Measurements from ENCODE around the gene PRRT1. TPM values are rescaled to one million over a fixed set of nuclear protein-coding genes. Genes with fewer than 3 reads are reported as not detected.
A peak's percentile ranks its signal among the peaks of the same experiment; 100 is the strongest.
"Not testable (repeated sequence)": the region's sequence is repeated elsewhere in the genome, so short reads cannot be mapped to it uniquely, and the experiment has no call there.

PRRT1 gene
- not detected in 2 replicates for total RNA-seq

- no peak for DNase-seq (ENCODE audit: low read depth)
Observed at GRCh38 chr6:32151863-32152768, at the start of gene PRRT1. Gene PRRT1, minus strand, starts transcription at chr6:32151939. Its CDS starts 112 bp downstream, at chr6:32151827.

DNA sequence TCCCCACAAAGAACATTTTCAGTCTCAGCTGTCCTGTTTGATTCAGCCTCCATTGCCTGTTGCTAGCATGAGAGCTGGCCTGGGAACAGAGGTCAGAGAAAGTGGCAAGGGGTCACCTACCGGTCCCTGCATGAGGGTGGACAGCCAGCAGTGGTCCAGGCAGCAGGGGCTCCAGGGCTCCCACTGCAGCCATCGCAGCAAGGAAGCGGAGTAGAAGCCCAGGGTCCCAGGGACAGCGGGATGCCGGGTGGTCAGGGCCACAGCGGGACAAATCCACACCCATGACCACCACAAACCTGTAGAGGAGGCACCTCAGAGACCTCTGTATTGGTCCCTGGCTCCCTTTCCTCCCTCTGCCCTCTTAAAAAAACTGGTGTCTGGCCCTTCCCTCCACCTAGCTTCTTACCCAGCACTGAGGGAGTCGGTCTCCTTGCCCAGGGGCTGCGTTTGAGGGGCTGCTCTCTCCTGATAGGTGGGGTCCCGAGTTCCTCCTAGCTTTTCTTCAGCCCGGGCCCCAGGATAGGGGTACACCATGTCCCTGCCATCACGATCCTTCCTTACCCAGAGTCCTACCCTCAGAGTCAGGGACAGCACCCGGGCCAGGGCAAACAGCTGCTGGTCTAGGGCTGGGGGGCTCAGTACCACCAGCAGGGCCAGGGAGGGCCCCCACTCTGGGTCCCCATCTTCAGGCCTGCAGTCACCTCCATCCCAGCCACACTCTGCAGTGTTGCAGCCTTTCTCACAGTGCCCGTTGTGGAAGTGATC, 49.2 kb upstream of the PRRT1 start:
- no peak for DNase-seq (ENCODE audit: low read depth)

DNA sequence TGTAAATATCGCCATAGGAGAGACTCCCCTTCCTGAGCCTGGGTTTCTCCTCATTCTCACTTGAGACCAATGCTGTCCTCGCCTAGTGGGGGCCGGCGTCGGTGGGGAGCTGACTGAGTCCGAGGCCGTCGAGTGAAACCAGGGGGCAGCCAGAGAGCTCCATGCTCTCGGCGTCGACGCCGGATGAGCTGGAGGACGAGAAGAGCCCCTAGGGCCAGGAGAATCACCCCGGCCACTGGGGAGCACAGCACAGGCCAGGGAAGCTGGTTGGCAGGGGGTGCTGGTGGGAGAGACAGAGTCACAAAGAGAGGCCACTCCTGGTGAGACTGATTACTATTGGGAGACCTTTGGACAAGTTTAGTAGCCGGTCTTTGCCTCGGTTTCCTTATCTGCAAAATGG, 47.1 kb upstream of the PRRT1 start:
- DNase-seq (ENCODE audit: low read depth) = no peak

DNA sequence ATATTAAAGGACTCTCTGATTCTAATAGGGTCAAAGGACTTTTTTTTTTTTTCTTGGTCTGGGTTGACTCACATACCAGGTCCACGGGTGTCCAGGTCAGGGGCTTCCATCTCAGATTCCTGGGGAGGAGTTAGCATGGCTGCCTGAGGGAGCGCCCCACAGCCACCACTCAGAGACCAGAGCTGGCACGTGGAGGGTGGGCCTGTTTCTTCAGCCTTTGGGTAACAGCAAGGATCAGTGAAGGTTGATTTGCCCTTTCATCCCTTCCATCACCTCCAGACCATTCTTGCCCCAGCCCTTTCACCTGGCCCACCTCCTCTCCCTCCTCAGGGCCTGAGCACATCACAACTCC, 46.6 kb upstream of the PRRT1 start:
- DNase-seq (ENCODE audit: low read depth) = no peak

DNA sequence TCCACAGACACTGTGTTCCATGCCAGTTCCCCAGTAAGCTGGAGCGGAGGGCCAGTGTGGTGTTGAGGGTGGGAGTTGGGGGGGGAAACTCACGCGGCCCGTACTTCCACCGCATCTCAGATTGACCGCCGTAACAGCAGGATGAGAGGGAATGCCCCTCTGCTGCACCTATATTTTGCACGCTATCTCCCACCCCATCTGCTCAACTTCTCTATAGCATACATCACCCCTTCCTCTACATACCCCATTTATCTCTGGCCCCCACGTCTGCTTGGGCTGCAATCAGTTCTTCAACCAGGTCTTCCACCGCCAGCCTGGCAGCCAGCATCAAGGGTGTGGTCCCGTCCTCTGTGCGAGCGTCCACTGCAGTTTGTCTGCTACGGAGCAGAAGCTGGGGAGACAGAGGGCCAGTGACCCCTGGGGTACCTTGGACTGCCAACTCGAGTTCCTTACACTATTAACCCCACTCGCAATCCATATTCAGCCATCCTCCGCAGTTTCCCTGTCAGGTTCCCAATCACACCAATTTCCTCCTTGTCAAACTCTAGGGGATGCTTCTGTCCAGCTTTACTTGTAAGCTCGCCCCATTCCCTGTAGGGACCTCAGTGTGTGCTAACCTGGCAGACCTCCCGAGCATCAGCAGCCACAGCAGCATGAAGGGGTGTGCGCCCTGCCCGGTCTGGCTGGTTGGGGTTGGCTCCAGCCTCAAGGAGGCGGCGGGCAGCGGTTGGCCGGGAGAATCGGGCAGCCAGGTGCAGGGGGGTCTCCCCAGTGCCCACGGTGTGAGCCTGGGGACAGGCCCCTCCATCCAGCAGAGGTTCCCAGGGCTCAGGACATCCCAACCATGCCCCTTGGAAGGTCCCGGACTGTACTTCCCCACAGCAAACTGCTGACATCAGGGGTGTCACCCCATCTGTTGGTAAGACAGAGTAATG, 45.2 kb upstream of the PRRT1 start:
- DNase-seq (ENCODE audit: low read depth) = no peak

GRCh38 chr6:32195902-32196681, 44.4 kb upstream of the PRRT1 start:
- DNase-seq (ENCODE audit: low read depth) = peak; percentile 51

DNA sequence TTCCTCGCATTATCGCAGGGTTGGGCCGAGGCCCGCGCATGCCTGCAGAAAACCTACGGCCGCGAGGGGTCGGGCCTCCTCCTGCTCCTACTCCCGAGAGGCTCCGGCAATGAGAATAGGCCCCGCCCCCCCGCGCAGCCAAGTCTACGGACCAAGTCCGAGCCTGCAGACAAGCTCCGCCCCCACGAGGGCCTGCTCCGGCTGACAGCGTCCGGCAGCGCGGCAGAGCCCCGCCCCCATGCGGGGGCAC, 43.8 kb upstream of the PRRT1 start:
- peak; percentile 97 for DNase-seq (ENCODE audit: low read depth)

- DNase-seq (ENCODE audit: low read depth) = peak; percentile 48
Observed at GRCh38 chr6:32194825-32195651, 43.3 kb upstream of the PRRT1 start.

DNA sequence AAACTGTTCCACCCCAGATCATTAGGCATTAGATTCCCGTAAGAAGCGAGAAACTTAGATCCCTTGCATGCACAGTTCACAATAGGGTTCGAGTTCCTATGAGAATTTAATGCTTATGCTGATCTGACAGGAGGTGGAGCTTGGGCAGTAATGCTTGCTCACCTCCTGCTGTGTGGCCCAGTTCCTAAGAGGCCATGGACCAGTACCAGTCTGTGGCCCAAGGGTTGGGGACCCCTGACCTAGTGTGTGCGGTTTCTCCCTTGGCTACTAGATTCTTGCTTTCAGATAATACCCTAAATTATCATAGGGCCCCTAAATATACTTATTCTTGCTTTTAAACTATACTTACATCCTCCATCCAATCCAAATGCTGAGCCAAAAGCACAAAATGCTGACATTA, 42.6 kb upstream of the PRRT1 start:
- no peak for DNase-seq (ENCODE audit: low read depth)

GRCh38 chr6:32193096-32193495, 41.4 kb upstream of the PRRT1 start:
- not testable (repeated sequence) for DNase-seq (ENCODE audit: low read depth)

DNA sequence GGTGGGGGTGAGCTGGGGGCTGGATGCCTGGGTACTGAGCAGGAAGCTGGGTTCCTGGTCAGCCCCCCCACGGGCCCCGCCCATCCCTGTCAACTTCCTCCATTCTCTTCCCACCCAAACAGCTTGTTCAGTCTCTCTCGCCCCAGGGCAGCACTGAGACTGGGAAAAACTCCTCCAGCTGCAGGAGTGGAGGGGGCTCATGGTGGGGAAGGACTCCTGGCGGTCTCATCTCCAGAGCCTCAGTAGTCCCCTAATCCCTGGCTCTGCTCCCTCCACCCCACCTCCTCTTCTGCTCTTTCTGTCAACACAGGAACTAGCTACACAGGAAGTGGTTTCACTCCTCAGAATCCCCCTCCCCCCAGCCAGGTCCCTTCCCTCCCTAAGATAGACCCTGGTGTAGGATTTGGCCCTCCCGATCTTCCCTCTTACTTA, 40.9 kb upstream of the PRRT1 start, which contains the start of gene GPSM3:
Gene GPSM3 (minus strand): TSS at position 36 of the 432 bp plus-strand sequence. CDS start 130 bp downstream, outside the sequence.
- DNase-seq (ENCODE audit: low read depth) = no peak

- DNase-seq (ENCODE audit: low read depth) = no peak
Observed at GRCh38 chr6:32191696-32192607, 40.2 kb upstream of the PRRT1 start.

DNA sequence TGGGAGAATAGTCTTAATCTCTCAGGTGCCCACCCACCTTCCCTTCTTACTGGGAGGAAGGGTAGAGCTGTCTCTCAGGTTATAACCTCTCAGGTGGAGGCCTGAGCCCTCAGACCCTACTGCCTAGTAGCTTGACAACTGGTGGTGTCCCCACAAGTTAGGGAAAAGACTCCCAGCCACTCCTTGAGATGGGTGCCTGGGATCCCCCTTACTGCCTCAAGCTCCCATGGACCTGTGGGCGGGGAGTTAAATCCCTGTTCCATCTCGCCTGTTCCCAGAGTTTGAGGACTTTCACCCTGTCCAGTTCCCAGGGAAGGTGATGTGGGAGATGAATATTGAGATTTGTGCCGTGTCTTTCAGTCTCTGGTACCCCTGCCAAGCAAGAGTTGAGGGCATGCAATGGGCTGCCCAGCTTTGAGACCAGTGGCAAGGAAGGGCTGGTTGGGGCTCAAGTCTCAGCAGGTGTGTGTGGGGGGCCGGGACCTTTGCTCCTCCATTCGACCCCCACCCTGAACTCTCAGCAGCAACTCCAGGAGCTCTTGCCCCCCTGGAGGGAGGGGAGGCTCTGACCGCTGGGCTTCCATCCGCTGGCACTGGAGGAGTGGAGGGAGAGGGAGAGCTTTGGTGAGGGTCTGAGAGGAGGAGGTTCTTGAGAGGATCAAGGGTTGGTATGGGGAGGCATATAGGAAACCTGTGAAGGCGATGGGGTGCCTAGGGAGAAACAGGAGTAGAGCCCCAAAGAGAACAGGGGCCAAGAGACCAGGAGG, 39.4 kb upstream of the PRRT1 start:
- DNase-seq (ENCODE audit: low read depth) = no peak

GRCh38 chr6:32190054-32190851, 38.5 kb upstream of the PRRT1 start, which contains the start of gene PBX2:
Gene PBX2, minus strand, starts transcription at chr6:32190202. Its CDS starts 287 bp downstream, at chr6:32189915.
- DNase-seq (ENCODE audit: low read depth) = peak; percentile 81

GRCh38 chr6:32189742-32190053, 38.0 kb upstream of the PRRT1 start:
- DNase-seq (ENCODE audit: low read depth) = no peak

DNA sequence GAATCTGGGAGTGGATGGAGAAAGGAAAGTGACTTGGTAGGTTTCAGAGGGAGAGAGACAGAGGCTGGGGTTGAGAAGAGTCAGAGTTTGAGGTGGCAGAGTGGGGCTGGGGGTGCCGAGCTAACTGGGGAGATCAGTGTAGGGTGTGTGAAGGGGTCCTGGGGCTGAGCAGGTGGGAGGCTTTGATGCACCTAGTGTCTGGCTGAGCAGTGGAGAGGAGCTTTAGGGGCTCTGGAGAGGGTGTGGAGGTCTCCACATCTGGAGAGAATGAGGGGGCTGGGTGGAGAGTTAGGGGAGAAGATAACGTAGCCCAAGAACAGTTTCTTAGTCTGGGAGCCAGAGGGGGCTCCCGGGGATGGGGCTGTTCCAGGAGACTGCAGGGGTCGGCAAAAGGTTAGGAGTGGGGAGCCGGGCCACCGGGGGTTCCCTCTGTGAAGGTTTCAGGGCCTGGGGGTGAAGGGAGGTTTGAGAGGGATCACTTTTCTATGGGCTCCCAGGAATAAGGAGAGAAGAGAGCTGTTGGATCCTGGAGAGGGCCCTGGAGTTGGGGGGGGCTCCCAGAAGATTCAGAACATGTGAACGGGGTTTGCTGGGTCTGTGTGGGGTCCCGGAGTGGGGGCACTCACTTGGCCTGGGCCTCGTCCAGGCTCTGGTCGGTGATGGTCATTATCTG, 37.5 kb upstream of the PRRT1 start:
- DNase-seq (ENCODE audit: low read depth) = no peak

All from renal cortical epithelial cell (primary cell).